ENCODE results near the gene SPATA16.

Gene SPATA16

GRCh38 chr3:173066044-173067004, 74.7 kb downstream of the SPATA16 start:
- H3K4me3 ChIP-seq (ENCODE audit: low read depth, low read length): no peak overlapping the region
- TF ChIP-seq CTCF (IDR thresholded peaks at IDR 0.05; ENCODE audit: low read depth, low read length): no peak
- DNase-seq (ENCODE audit: low read depth, low spot score): peak; percentile 82
- in situ Hi-C loops (cut with HindIII; ENCODE audit: low sequenced_read_pairs): no loop called here

- DNase-seq (ENCODE audit: low read depth, low spot score): peak; percentile 29
- no peak for TF ChIP-seq CTCF (IDR thresholded peaks at IDR 0.05; ENCODE audit: low read depth, low read length)
- H3K4me3 ChIP-seq (ENCODE audit: low read depth, low read length): no peak overlapping the region
- in situ Hi-C loops (cut with HindIII; ENCODE audit: low sequenced_read_pairs): no loop called here
Measured at GRCh38 chr3:173065543-173065981, 75.5 kb downstream of the SPATA16 start.

GRCh38 chr3:173064631-173065030, 76.4 kb downstream of the SPATA16 start:
- in situ Hi-C loops (cut with HindIII; ENCODE audit: low sequenced_read_pairs): no loop called here
- TF ChIP-seq CTCF (IDR thresholded peaks at IDR 0.05; ENCODE audit: low read depth, low read length): no peak
- H3K4me3 ChIP-seq (ENCODE audit: low read depth, low read length): no peak overlapping the region
- DNase-seq (ENCODE audit: low read depth, low spot score): no peak

- TF ChIP-seq CTCF (IDR thresholded peaks at IDR 0.05; ENCODE audit: low read depth, low read length): no peak
- DNase-seq (ENCODE audit: low read depth, low spot score): no peak
- H3K4me3 ChIP-seq (ENCODE audit: low read depth, low read length): no peak overlapping the region
- in situ Hi-C loops (cut with HindIII; ENCODE audit: low sequenced_read_pairs): no loop called here
Measured at GRCh38 chr3:173058229-173058628, 82.8 kb downstream of the SPATA16 start.

DNA sequence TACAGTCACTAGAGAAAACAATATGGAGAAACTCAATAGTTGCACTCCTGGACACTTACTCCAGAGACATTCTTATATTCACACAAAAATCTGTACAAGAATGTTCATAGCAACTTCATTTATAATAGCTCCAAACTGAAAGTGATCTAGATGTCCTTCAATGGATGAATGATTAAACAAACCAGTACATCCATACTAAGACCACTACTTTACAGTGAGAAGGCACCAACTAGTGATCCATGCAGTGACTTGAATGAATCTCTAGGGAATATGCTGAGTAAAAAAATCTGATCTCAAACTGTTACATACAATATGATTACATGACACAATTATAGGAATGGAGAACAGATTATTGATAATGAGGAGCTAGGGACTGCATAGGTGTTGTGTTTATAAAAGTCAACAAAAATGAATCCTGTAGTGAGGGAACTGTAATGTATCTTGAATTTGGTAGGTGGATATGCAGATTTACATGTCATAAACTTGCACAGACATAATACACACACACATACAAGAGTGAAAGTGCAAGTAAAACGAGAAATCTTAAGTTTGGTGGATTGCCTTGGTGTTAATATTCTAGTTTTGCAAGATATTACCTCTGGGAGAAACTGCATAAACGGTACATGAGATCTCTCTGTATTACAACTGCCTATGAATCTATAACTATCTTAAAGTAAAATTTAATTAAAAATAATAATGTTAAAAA, 85.7 kb downstream of the SPATA16 start:
- in situ Hi-C loops (cut with HindIII; ENCODE audit: low sequenced_read_pairs): no loop called here
- no peak for TF ChIP-seq CTCF (IDR thresholded peaks at IDR 0.05; ENCODE audit: low read depth, low read length)
- H3K4me3 ChIP-seq (ENCODE audit: low read depth, low read length): no peak overlapping the region
- no peak for DNase-seq (ENCODE audit: low read depth, low spot score)

DNA sequence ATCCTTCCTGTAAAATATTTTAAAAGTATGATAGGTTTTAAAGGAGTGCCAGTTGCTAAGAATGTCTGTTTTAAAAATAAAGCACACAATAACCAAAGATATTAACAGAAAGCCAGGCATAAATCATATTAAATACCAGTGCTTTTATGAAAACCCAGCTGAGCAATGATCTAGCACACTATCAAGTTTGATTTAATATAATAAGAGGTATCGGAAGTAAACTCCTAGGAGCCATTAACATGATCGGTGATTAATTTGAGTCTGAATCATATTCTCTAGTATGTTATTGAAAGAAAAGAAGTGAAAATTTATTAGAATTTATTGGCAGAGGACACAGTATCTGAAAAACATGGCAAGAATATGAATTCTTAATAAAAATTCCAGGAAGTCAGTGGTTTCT, 91.7 kb downstream of the SPATA16 start:
- no peak overlapping the region for H3K4me3 ChIP-seq (ENCODE audit: low read depth, low read length)
- in situ Hi-C loops (cut with HindIII; ENCODE audit: low sequenced_read_pairs): no loop called here
- no peak for TF ChIP-seq CTCF (IDR thresholded peaks at IDR 0.05; ENCODE audit: low read depth, low read length)
- no peak for DNase-seq (ENCODE audit: low read depth, low spot score)

All from astrocyte of the spinal cord (primary cell).